Measurements from ENCODE around the gene VSTM4.

Gene VSTM4

DNA sequence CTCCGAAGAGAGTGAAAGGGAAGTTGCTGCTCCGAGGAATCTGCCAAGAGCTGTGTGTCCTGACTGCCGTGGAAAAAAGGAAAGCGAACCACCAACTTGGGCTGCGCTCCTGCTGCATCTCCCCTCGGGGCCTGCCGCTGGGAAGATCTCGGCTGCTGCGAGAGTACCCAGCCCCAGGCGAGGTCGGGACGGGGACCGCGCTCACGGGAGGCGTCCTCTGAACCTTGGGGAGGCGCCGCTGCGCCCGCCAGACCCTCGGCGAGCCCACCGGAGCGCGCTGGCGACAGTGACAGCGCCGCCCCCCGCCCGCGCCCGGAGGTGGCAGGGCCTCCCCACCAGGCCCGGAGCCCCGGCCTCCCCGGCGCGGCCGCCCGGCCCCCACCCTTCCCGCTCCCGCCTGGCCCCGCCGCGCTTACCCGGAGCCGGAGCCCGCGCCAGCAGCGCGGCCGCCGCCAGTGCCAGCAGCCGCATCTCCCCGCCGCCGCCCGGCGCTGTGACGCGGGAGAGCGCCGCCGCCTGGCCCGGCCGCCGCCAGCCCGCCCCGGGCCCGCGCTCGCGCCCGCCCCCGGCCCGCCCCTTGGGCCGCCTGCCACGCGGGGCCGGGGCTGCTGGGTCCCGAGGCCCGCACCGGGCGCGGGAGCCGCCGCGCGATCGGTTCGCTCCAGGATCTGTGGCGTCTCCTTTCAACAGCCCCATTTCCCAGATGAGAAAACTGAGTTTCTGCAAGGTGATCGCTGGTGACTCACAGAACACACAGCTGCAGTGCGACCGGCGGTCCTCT, at the start of gene VSTM4:
Gene VSTM4, minus strand, starts transcription at position 508 of the 781 bp plus-strand sequence. Its CDS starts 37 bp downstream, at position 471.
- DNase-seq (ENCODE audit: low spot score): peak; percentile 91

GRCh38 chr10:49164559-49165188, 49.4 kb upstream of the VSTM4 start:
- DNase-seq (ENCODE audit: low spot score): no peak

- peak; percentile 80 for DNase-seq (ENCODE audit: low spot score)
Observed at GRCh38 chr10:49163741-49164140, 48.4 kb upstream of the VSTM4 start.

DNA sequence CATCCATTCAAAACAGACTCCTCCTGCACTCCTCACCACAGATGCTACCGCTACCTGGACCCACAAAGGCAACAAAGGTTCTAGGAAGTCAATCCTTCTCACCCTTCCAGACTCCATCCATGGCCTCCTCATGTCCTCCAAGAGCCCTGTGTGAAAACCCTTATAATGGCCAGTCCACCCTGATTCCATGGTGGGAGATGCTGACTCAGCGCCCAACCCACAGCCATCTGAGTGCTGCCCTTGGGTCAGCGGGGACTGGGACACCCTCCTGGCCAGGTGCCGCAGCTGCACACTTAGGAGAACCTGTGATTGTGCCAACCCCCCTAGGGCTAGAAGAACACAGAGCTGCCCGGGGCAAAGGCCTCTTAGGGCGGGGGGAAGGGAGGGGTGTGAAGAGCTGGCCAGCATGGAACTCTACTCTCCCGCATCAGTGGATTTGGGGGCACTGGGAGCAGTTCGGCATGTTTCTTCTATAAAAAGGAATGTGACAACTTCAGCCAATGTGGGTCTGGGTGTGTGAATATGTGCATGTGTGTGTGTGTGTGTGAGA, 47.5 kb upstream of the VSTM4 start:
- no peak for DNase-seq (ENCODE audit: low spot score)

- DNase-seq (ENCODE audit: low spot score): no peak
Observed at GRCh38 chr10:49162063-49162462, 46.7 kb upstream of the VSTM4 start.

DNA sequence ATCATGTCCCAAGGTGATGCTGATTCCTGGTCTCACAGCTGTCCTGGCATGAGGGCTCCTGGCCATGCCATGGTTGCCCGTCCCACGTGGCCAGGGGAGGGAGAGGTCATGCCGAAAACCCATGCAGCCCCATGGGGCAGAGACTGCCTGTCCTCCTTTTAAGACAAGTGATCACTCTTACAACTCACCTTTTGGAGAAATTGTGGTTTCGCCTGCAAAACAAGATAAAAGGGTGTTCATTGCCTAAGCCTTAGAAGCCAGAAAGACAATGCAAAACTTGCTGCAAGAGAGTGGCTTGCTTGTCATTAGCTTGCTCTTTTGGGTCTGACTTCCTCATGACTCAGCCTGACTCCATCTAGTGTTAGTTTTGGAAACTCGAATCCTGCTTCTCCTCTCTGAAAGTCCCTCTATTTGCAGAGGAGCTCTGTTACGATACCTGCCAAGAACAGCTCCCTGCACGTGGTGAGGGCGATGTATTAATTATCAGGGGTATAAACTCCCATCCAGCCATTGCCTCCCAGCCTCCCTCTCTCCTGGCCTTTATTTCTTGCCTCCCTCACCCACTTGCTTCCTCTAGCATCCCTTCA, 46.2 kb upstream of the VSTM4 start:
- peak; percentile 70 for DNase-seq (ENCODE audit: low spot score)

DNA sequence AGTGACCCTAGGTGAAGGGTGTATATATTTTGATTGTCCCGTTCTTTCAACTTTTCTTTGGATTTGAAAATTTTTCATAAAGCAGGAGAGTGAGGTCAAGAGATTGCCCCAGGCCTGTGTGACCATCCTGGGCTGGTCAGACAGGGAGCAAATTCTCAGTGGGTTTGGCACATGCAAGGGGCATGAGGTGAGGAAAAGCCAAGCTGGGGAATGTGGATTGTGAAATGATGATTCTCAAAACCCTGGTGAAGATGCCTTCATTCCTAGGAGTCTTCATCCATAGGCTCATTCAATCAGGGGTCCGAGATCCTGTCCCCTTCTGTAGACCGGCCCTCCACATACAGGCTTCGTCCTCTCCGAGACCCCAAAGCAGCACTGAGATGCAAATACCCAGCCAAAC, 45.5 kb upstream of the VSTM4 start:
- DNase-seq (ENCODE audit: low spot score): no peak

GRCh38 chr10:49160110-49160509, 44.8 kb upstream of the VSTM4 start:
- no peak for DNase-seq (ENCODE audit: low spot score)

- no peak for DNase-seq (ENCODE audit: low spot score)
Observed at GRCh38 chr10:49158915-49159314, 43.6 kb upstream of the VSTM4 start.

- no peak for DNase-seq (ENCODE audit: low spot score)
Observed at GRCh38 chr10:49158404-49158803, 43.1 kb upstream of the VSTM4 start.

DNA sequence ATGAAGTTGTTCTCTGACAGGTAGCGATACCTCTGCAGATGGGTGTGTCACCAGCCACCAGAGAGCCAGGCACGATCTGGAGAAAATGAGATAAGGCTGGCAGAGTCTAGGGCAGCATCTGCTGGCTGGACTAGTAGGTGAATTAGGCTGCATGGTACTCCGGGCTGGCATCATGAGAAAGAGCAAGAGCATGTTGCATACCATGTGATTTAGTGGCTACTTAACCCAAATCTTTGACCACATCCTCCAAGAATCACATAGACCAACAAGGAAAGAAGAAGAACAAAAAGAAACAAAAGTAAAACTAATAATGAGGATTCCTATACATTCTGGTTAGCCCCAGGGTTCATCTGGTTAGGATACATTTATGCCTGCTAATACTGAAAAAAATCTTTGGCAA, 41.9 kb upstream of the VSTM4 start:
- DNase-seq (ENCODE audit: low spot score): no peak

- DNase-seq (ENCODE audit: low spot score): no peak
Observed at GRCh38 chr10:49154641-49155040, 39.3 kb upstream of the VSTM4 start.

DNA sequence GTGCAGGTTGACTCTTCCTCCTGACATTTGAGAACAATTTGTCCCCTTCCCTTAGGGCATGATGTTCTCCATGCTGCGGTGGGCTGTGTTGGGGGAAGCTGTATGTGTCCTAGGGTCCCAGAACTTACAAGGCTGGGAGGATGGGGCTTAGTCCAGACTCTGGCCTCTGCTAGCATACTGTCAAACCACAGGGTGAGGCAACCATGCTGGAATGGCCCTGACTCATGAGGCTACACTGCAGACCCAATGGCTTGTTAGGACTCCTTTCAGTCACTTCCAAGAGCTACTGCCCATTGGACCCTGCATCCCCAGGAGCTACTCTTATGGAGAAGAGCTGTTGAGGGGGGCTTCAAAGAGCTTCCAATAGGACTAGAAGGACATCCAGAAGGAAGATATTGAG, 38.6 kb upstream of the VSTM4 start:
- peak; percentile 73 for DNase-seq (ENCODE audit: low spot score)

DNA sequence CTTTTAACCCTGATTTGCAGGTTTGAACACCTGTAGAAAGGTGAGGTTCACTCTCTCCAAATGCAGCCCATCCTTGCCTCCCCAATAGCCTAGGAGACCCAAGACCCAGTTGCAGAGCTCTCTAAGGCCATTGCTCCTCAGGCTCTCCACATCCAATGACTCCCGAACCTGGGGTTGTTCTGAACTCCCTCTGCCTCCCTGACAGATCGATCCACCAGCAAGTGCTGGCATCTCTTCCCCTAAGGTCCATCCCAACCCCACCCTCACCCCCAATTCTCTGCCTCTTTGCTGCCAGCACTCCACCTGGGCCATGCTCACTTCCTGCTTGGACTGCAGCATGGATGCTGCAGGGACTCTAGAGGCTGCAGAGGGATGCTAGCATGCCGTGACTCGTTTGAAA, 37.8 kb upstream of the VSTM4 start:
- DNase-seq (ENCODE audit: low spot score): no peak

GRCh38 chr10:49152663-49153062, 37.3 kb upstream of the VSTM4 start:
- DNase-seq (ENCODE audit: low spot score): no peak

DNA sequence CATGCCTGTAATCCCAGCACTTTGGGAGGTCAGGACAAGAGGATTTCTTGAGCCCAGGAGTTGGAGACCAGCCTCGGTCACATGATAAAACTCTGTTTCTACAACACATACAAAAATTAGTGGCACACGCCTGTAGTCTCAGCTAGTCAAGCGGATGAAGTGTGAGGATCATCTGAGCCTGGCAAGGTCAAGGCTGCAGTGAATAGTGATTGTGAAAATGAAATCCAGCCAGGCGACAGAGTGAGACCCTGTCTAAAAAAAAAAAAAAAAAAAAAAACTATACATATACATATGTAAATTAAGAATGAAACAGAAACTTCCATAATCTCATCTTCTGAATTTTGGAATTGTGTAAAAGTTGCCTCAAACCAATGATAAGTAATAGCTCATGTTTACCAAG, 36.7 kb upstream of the VSTM4 start:
- DNase-seq (ENCODE audit: low spot score): no peak

DNA sequence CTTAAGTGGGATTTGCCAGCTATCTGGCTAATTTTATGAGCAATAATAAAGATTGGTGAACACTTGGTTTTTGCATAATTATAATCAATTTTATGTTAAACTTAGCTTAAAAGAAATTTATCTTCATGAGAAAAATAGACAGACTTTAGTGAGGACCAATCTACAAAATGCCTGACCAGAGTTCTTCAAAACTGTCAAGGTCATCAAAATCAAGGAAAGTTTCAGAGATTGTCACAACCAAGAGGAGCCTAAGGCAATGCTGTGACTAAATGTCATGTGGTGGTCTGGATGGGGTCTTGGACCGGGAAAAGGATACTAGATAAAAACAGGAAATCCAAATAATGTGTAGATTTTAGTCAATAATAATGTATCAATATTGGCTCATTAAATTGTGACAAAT, 36.2 kb upstream of the VSTM4 start:
- DNase-seq (ENCODE audit: low spot score): no peak

DNA sequence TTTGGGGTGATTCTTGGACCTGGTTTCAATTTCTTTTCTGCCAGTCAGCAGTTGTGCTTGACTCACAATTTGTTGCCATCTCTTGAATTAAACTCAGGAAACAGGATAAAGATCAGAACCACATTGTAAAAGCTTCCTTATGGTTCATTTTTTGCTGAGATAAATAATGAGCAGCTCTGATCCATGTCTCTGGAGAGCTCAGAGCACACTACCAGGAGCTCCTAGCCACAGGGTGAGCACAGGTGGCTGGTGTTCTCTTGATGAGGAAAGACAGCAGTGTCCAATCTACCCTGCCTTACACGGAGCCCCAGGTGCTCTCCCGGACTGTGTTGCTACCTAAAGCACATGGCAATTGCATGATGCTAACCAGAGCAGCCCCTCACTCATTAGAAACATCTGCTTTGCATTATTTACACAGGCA, 35.7 kb upstream of the VSTM4 start:
- DNase-seq (ENCODE audit: low spot score): no peak

- no peak for DNase-seq (ENCODE audit: low spot score)
Observed at GRCh38 chr10:49150426-49150825, 35.1 kb upstream of the VSTM4 start.

DNA sequence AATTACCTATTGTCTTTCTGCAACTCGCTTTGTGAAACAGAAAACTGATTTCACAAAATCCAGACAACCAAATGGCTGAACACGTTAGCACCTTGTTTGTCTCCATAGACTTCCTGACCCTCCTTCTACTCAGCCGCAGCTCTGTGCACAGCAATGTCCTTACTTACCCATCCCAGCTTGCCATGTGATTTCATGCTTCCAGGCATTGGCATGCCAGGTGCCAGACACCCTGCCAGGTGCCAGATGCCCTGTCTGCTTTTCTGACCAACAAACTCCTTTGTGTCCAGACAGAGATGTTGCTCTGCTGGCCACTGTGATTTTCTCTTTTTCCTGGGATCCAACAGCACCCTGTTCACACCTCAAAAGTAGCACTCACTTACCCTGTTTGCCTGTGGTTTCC, 34.6 kb upstream of the VSTM4 start:
- DNase-seq (ENCODE audit: low spot score): no peak

GRCh38 chr10:49144058-49144720, 28.9 kb upstream of the VSTM4 start:
- DNase-seq (ENCODE audit: low spot score): peak; percentile 60

- DNase-seq (ENCODE audit: low spot score): no peak
Observed at GRCh38 chr10:49143249-49143648, 27.9 kb upstream of the VSTM4 start.

Measured in AG20443 (cell line).